Thoracic aorta (tissue), 2 donors: Measurements from ENCODE around the gene RYR1. TPM values are rescaled to one million over a fixed set of nuclear protein-coding genes. Genes with fewer than 3 reads are reported as not detected.
"Not testable (repeated sequence)": the region's sequence is repeated elsewhere in the genome, so short reads cannot be mapped to it uniquely, and the experiment has no call there.

ENCODE experiments used
- ATAC-seq: fragments of 150-250 bp; one replicate; pipeline ENCODE4 v1.8.0; 2017; ENCODE audit warnings: low read depth; ENCODE audit not compliant: insufficient number of reproducible peaks, low FRiP score
- DNase-seq: peaks from one replicate; pipeline ENCODE4 v3.0.0-alpha.2; 2020; ENCODE audit warnings: low spot score
- H3K27ac ChIP-seq, 2 donors: fragments of 200-600 bp; sonication (generic); 1 replicate in 1 of 2; 2 replicates in 1 of 2; pipeline ENCODE4 v1.5.1; 2016; ENCODE audit warnings: mild to moderate bottlenecking in 2 of 2, moderate library complexity in 2 of 2
- H3K27me3 ChIP-seq: fragments of 200-600 bp; sonication (generic); replicated peaks from 2 replicates; pipeline ENCODE4 v1.6.0; 2016; ENCODE audit warnings: mild to moderate bottlenecking; ENCODE audit not compliant: insufficient read depth
- H3K36me3 ChIP-seq: fragments of 200-600 bp; sonication (generic); one replicate; pipeline ENCODE4 v1.5.1; 2016
- H3K4me1 ChIP-seq, 2 donors: fragments of 200-600 bp; sonication (generic); 1 replicate in 1 of 2; 2 replicates in 1 of 2; pipeline versions ENCODE4 v1.5.1 to v1.6.0; 2016; ENCODE audit warnings: low read depth in 2 of 2, mild to moderate bottlenecking in 1 of 2; ENCODE audit not compliant: control insufficient read depth in 1 of 2
- H3K4me3 ChIP-seq: fragments of 200-600 bp; sonication (generic); 2 replicates; pipeline ENCODE4 v1.5.1; 2016; ENCODE audit warnings: mild to moderate bottlenecking
- H3K9me3 ChIP-seq: fragments of 200-600 bp; sonication (generic); 2 replicates; pipeline ENCODE4 v1.5.1; 2016
- total RNA-seq, 2 donors: library from RNA; depleted of rRNA; stranded (reverse); fragments of >200 nt; gene quantifications; one replicate each; pipeline versions ENCODE4 v1.1.0 to v1.2.3, GENCODE V29; 2016
- TF ChIP-seq, protein P1 (sequence below): fragments of 200-600 bp; sonication (generic); IDR thresholded peaks from one replicate; pipeline ENCODE4 v1.5.1; 2019; ENCODE audit warnings: antibody characterized with exemption

RYR1 gene
- total RNA-seq, 2 donors from 2014 or later: 3.8 to 4.3 TPM

GRCh38 chr19:38421856-38422255 is 11.6 kb upstream of the RYR1 start:
- no peaks in the 10 kb centered on the region for H3K9me3 ChIP-seq
- H3K27me3 ChIP-seq: no peaks in the 10 kb centered on the region
- ATAC-seq (no peak), DNase-seq (no peak)
- no peak overlapping the region for H3K27ac ChIP-seq
- H3K4me3 ChIP-seq: no peak overlapping the region
- no peaks in the 10 kb centered on the region for H3K36me3 ChIP-seq
- TF ChIP-seq, protein P1, sequence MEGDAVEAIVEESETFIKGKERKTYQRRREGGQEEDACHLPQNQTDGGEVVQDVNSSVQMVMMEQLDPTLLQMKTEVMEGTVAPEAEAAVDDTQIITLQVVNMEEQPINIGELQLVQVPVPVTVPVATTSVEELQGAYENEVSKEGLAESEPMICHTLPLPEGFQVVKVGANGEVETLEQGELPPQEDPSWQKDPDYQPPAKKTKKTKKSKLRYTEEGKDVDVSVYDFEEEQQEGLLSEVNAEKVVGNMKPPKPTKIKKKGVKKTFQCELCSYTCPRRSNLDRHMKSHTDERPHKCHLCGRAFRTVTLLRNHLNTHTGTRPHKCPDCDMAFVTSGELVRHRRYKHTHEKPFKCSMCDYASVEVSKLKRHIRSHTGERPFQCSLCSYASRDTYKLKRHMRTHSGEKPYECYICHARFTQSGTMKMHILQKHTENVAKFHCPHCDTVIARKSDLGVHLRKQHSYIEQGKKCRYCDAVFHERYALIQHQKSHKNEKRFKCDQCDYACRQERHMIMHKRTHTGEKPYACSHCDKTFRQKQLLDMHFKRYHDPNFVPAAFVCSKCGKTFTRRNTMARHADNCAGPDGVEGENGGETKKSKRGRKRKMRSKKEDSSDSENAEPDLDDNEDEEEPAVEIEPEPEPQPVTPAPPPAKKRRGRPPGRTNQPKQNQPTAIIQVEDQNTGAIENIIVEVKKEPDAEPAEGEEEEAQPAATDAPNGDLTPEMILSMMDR: no peak
- peaks cover 3 to 8% of the 10 kb centered on the region in 2 donors for H3K4me1 ChIP-seq

- Histone ChIP-seq H3K4me1 (peaks cover 3 to 8% of the 10 kb centered on the region in 2 donors), H3K27ac (no peak overlapping the region), H3K36me3 (no peaks in the 10 kb centered on the region), H3K27me3 (no peaks in the 10 kb centered on the region), H3K9me3 (no peaks in the 10 kb centered on the region), H3K4me3 (no peak overlapping the region)
- no peak for DNase-seq
- ATAC-seq: no peak
- TF ChIP-seq, protein P1: no peak
Measured at GRCh38 chr19:38422438-38422837, 11.1 kb upstream of the RYR1 start.

- Histone ChIP-seq H3K36me3 (no peaks in the 10 kb centered on the region), H3K4me1 (no peaks in the 10 kb centered on the region), H3K27me3 (no peaks in the 10 kb centered on the region), H3K27ac (no peak overlapping the region), H3K4me3 (no peak overlapping the region), H3K9me3 (no peaks in the 10 kb centered on the region)
- ATAC-seq: no peak
- no peak for DNase-seq
- TF ChIP-seq, protein P1: no peak
Measured at GRCh38 chr19:38424272-38424671, 9.2 kb upstream of the RYR1 start.

- H3K27me3 ChIP-seq: no peaks in the 10 kb centered on the region
- no peaks in the 10 kb centered on the region for H3K36me3 ChIP-seq
- H3K27ac ChIP-seq: no peak overlapping the region
- no peaks in the 10 kb centered on the region for H3K4me1 ChIP-seq
- no peak for ATAC-seq
- TF ChIP-seq, protein P1: no peak
- H3K4me3 ChIP-seq: peak overlapping the region; percentile 56
- H3K9me3 ChIP-seq: no peaks in the 10 kb centered on the region
- DNase-seq: no peak
Measured at GRCh38 chr19:38425222-38425809, 8.2 kb upstream of the RYR1 start.

DNA sequence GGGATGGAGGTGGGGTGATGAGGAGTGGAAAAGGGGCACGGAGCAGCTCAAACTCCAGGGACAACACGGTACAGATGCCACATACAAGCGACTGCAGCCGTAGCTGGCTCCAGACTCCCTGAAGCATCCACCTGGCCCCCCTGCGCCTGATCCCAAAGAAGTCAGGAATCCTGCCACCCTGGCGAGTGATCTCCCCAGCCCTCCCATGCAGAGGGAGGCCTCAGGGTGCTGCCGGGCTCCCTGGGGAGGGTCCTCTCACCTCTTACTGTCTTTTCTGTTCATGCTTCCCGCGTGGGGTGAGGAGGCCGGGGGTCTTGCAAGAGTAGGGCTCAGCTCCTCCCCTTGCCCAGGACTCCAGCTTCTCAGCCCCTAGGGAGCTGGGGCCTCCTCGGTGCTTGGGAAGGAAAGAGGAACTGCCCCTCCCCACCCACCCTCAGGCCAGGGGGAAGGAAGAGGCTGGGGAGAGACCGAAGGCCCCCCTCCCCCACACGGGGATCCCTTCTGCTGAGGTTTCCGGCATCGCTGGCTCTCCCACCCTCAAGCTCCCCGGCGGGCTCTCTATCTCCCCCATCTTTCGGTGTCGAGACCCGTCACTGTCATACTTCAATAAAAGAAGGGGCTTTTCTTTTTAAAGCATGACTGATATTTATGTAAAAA is 7.6 kb upstream of the RYR1 start, which contains the start of gene RASGRP4:
RASGRP4 (minus strand) TSS at position 410 of the 657 bp plus-strand sequence; CDS start at position 282, 128 bp downstream.
- Histone ChIP-seq H3K27me3 (no peaks in the 10 kb centered on the region), H3K36me3 (no peaks in the 10 kb centered on the region), H3K9me3 (no peaks in the 10 kb centered on the region), H3K27ac (no peak within 1 kb of the TSS), H3K4me3 (peak within 1 kb of the TSS; percentile 56), H3K4me1 (no peaks in the 10 kb centered on the region)
- DNase-seq (no peak), ATAC-seq (no peak)
- TF ChIP-seq, protein P1: no peak

DNA sequence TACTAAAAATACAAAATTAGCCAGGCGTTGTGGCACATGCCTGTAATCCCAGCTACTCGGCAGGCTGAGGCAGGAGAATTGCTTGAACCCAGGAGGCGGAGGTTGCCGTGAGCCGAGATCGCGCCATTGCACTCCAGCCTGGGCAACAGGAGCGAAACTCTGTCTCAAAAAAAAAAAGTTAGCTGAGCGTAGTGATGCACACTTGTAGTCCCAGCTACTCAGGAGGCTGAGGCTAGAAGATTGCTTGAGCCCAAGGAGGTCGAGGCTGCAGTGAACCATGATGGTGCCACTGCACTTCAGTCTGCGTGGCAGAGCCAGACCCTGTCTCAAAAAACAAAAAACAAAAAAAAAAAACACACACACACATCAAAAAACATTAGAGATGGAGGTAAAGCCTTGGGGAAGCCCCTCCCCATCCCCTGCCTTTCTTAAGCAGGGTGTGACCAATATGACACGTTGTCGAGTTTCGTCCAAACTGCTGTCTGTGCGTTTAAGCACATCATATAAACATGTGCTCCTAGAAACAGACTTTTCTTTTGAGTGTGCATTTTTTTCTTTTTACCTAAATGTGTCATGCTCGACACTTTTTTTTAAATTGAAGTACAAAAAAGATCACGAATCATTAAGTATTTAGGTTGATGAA is 6.3 kb upstream of the RYR1 start:
- not testable (repeated sequence) for DNase-seq, H3K9me3 ChIP-seq, ATAC-seq, H3K4me1 ChIP-seq, H3K27me3 ChIP-seq, H3K4me3 ChIP-seq, H3K27ac ChIP-seq, H3K36me3 ChIP-seq
